Glomerular visceral epithelial cell (primary cell): ENCODE results near the gene EEF1AKMT1.
"Not testable (repeated sequence)": the region's sequence is repeated elsewhere in the genome, so short reads cannot be mapped to it uniquely, and the experiment has no call there.

Experiments
- DNase-seq: peaks from one replicate; pipeline ENCODE4 v3.0.0-alpha.2; 2016; ENCODE audit errors: extremely low spot score

EEF1AKMT1 gene

GRCh38 chr13:20778311-20778710 is 4.5 kb upstream of the EEF1AKMT1 start:
- no peak for DNase-seq

DNA sequence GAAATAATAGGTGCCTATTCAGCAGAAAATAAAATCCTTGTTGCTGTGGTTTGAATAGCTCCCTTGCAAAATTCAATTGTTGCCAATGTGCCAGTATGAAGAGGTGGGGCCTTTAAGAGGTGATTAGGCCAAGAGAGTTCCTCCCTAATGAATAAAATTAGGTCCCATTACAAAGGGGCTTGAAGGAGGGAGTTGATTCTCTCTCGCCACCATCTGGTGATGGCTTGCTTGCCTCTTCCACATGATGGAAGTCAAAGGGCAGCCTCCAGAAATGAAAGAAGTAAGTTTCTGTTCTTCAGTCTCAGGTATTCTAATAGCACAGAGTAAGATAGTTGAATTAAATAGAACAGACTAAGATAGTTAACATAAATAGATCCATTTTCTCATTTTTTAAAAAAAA is 3.0 kb upstream of the EEF1AKMT1 start:
- DNase-seq = no peak

- DNase-seq = no peak
Measured at GRCh38 chr13:20775961-20776360, 2.2 kb upstream of the EEF1AKMT1 start.

GRCh38 chr13:20774746-20775145 is 985 bp upstream of the EEF1AKMT1 start:
- DNase-seq = no peak

GRCh38 chr13:20772401-20773131 is 1.2 kb downstream of the EEF1AKMT1 start:
- no peak for DNase-seq

- DNase-seq = no peak
Measured at GRCh38 chr13:20769834-20770233, 3.9 kb downstream of the EEF1AKMT1 start.

- DNase-seq = no peak
Measured at GRCh38 chr13:20769091-20769490, 4.7 kb downstream of the EEF1AKMT1 start.

GRCh38 chr13:20767309-20767943 is 6.3 kb downstream of the EEF1AKMT1 start:
- no peak for DNase-seq

DNA sequence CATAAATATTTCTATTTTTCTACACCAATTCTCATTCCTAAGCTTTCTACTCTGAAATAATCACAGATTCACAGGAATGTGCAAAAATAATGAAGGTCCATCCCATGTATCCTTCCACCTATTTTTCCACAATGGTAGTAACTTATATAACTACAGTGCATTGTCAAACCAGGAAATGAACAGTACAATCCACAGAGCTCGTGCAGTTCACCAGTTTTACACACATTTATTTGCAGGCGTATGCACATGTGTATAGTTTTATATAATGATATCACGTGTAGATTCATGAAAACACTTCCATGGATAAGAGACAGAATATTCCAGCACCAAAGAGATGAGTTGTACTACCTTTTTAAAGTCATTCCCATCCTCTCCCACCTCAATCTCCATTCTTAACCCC is 12.9 kb downstream of the EEF1AKMT1 start:
- DNase-seq = no peak

- DNase-seq = no peak
Measured at GRCh38 chr13:20754009-20754408, 19.8 kb downstream of the EEF1AKMT1 start.

DNA sequence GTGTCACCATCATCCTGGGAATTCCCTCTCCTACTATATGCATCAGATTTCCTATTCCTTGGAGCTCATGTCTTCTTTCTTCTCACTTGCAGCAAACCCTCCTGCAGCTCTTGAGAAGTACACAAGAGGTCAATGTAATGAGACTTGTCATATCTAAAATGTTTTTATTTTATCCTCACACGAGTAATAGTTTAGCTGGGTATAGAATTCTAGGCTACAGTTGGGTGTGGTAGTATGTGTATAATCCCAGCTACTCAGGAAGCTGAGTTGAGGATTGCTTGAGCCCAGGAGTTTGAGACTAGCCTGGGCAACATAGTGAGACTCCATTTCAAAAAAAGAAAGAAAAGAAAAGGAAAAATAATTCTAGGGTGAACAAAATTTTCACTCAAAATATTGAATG is 24.4 kb downstream of the EEF1AKMT1 start:
- DNase-seq = no peak

GRCh38 chr13:20743830-20744404 is 29.8 kb downstream of the EEF1AKMT1 start:
- DNase-seq = not testable (repeated sequence)

DNA sequence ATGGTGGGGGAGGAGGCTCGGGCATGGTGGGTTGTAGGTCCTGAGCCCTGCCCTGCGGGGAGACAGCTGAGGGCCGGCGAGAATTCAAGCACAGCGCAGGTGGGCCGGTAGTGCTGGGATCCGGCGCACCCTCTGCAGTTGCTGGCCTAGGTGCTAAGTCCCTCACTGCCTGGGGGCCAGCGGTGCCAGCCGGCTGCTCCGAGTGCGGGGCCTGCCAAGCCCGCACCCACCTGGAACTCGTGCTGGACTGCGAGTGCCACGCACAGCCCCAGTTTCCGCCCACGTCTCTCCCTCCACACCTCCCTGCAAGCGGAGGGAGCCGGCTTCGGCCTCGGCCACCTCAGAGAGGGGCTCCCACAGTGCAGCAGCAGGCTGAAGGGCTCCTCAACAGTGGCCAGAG is 33.7 kb downstream of the EEF1AKMT1 start:
- DNase-seq = no peak

DNA sequence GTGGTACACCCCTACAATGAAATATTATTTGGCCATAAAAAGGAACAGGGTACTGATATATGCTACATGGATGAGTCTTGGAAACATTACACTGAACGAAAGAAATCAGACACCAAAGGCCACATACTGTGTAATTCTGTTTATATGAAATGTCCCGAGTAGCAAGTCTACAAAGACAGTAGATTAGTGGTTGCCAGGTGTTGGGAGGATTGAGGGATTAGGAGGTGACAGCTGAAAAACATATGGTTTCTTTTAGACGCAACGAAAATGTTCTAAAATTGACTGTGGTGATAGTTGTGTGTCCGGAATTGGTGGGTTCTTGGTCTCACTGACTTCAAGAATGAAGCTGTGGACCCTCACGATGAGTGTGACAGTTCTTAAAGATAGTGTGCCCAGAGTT is 35.1 kb downstream of the EEF1AKMT1 start:
- DNase-seq = no peak

- no peak for DNase-seq
Measured at GRCh38 chr13:20729633-20730585, 43.9 kb downstream of the EEF1AKMT1 start.

DNA sequence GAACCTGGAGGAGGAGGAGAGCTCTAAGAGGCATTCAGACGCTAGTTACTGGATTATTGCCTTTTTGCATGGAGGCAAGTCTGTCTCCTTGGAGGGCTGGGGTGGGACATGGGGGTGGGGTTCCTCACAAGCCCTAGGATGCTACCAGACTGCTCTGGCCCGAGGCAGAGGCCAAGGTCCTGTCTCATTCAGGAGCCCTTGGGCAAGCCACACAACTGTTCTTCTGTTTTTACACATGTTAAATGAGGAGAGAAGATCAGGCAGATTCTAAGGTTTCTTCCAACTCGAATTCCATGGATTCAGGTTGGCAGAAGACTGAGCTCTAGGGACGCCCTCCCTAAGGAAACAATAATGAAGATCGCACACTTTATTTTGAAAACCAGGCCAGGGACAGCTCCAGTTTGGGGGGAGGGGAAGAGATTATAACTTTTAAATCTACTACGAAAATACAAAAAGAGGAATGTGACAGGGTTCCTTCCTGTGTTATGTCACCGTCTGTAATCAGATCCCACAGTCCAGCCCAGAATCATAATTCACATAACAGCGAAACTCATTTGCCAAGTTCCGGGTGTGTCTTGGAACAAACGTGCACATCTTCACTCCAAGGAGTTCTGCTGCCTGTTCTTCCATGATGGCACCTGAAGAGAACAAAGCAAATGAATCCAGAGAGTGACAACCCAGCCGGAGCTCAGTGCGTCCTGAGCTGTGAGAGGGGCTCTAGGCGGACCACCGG is 45.0 kb downstream of the EEF1AKMT1 start:
- no peak for DNase-seq

GRCh38 chr13:20727856-20728255 is 45.9 kb downstream of the EEF1AKMT1 start:
- DNase-seq = no peak

DNA sequence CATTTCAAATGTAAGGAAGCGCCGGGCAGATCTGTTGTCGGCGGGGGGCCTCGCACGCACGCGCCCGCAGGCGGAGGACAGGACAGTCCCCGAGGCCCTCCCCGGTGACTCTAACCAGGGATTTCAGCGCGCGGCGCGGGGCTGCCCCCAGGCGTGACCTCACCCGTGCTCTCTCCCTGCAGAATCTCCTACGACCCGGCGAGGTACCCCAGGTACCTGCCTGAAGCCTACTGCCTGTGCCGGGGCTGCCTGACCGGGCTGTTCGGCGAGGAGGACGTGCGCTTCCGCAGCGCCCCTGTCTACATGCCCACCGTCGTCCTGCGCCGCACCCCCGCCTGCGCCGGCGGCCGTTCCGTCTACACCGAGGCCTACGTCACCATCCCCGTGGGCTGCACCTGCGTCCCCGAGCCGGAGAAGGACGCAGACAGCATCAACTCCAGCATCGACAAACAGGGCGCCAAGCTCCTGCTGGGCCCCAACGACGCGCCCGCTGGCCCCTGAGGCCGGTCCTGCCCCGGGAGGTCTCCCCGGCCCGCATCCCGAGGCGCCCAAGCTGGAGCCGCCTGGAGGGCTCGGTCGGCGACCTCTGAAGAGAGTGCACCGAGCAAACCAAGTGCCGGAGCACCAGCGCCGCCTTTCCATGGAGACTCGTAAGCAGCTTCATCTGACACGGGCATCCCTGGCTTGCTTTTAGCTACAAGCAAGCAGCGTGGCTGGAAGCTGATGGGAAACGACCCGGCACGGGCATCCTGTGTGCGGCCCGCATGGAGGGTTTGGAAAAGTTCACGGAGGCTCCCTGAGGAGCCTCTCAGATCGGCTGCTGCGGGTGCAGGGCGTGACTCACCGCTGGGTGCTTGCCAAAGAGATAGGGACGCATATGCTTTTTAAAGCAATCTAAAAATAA is 52.1 kb downstream of the EEF1AKMT1 start:
- peak; percentile 46 for DNase-seq

DNA sequence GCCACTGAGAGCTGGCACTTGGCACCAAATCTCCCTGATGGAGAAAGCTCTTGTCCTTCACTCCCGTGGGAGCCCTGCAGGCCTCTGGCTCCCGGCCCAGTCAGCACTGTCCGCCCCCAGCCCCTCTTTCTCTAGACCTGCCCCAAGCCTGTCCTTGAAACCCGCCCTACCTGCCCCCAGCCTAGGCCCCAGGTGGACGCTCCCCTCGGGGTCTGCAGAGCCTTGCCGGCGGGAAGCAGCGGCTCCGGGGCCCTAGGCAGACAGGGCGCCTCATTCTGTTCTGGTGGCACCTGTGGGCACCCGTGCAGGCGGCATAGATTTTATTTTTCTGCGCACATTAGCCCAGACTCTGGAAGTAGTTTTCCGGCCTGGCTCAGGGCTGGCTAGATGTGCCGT is 52.7 kb downstream of the EEF1AKMT1 start:
- no peak for DNase-seq

DNA sequence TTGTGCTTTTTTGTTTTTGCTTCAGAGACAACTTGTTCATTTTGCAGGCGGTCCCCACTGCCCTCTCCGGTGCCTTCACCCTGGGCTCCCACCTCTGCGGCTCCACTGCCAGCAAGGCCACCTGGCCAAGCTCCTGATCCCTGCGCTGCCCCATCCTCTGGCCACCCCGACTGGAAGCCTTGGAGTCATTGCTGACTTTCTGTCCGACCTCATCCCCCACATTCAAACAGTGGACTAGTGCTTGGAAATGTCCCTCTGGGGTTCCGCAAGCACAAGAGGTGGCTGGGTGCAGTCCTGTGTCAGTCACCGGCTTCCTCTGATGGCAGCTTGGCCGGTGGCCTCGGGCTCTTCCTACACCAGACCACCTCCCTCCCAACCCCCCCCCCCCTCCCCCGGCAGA is 53.3 kb downstream of the EEF1AKMT1 start:
- no peak for DNase-seq
